ENCODE results near the gene PI4KA.
"Not testable (repeated sequence)": the region's sequence is repeated elsewhere in the genome, so short reads cannot be mapped to it uniquely, and the experiment has no call there.

Gene PI4KA

GRCh38 chr22:20852076-20852475 lies 6.5 kb downstream of the PI4KA start:
- DNase-seq (ENCODE audit: low read depth in 2 of 2, low spot score in 1 of 2) = no peak

- no peak for DNase-seq (ENCODE audit: low read depth in 2 of 2, low spot score in 1 of 2)
Observed at GRCh38 chr22:20847318-20847822, 11.2 kb downstream of the PI4KA start.

- no peak for DNase-seq (ENCODE audit: low read depth in 2 of 2, low spot score in 1 of 2)
Observed at GRCh38 chr22:20844055-20845037, 14.3 kb downstream of the PI4KA start.

- DNase-seq (ENCODE audit: low read depth in 2 of 2, low spot score in 1 of 2) = no peak
Observed at GRCh38 chr22:20843501-20843900, 15.1 kb downstream of the PI4KA start.

- DNase-seq (ENCODE audit: low read depth in 2 of 2, low spot score in 1 of 2) = no peak
Observed at GRCh38 chr22:20840646-20841371, 17.8 kb downstream of the PI4KA start.

GRCh38 chr22:20839837-20840645 lies 18.6 kb downstream of the PI4KA start:
- DNase-seq (ENCODE audit: low read depth in 2 of 2, low spot score in 1 of 2) = no peak

- not testable (repeated sequence) for DNase-seq (ENCODE audit: low read depth in 2 of 2, low spot score in 1 of 2)
Observed at GRCh38 chr22:20839354-20839753, 19.3 kb downstream of the PI4KA start.

- no peak for DNase-seq (ENCODE audit: low read depth in 2 of 2, low spot score in 1 of 2)
Observed at GRCh38 chr22:20836987-20837823, 21.4 kb downstream of the PI4KA start.

- no peak for DNase-seq (ENCODE audit: low read depth in 2 of 2, low spot score in 1 of 2)
Observed at GRCh38 chr22:20834725-20835124, 23.9 kb downstream of the PI4KA start.

- DNase-seq (ENCODE audit: low read depth in 2 of 2, low spot score in 1 of 2) = no peak
Observed at GRCh38 chr22:20834206-20834605, 24.4 kb downstream of the PI4KA start.

- no peak for DNase-seq (ENCODE audit: low read depth in 2 of 2, low spot score in 1 of 2)
Observed at GRCh38 chr22:20833225-20833665, 25.4 kb downstream of the PI4KA start.

- DNase-seq (ENCODE audit: low read depth in 2 of 2, low spot score in 1 of 2) = no peak
Observed at GRCh38 chr22:20829491-20830134, 29.0 kb downstream of the PI4KA start.

- not testable (repeated sequence) for DNase-seq (ENCODE audit: low read depth in 2 of 2, low spot score in 1 of 2)
Observed at GRCh38 chr22:20826373-20827152, 32.0 kb downstream of the PI4KA start.

- DNase-seq (ENCODE audit: low read depth in 2 of 2, low spot score in 1 of 2) = no peak
Observed at GRCh38 chr22:20825624-20826023, 33.0 kb downstream of the PI4KA start.

GRCh38 chr22:20825216-20825615 lies 33.4 kb downstream of the PI4KA start:
- DNase-seq (ENCODE audit: low read depth in 2 of 2, low spot score in 1 of 2) = not testable (repeated sequence)

- no peak for DNase-seq (ENCODE audit: low read depth in 2 of 2, low spot score in 1 of 2)
Observed at GRCh38 chr22:20823264-20823663, 35.3 kb downstream of the PI4KA start.

- no peak for DNase-seq (ENCODE audit: low read depth in 2 of 2, low spot score in 1 of 2)
Observed at GRCh38 chr22:20822240-20822639, 36.4 kb downstream of the PI4KA start.

- not testable (repeated sequence) for DNase-seq (ENCODE audit: low read depth in 2 of 2, low spot score in 1 of 2)
Observed at GRCh38 chr22:20821717-20822239, 36.8 kb downstream of the PI4KA start.

GRCh38 chr22:20819471-20819870 lies 39.1 kb downstream of the PI4KA start:
- no peak for DNase-seq (ENCODE audit: low read depth in 2 of 2, low spot score in 1 of 2)
